Activated gamma-delta T cell treated with anti-CD3 and anti-CD28 coated beads, Interleukin-2, amount 50 U/mL, for 16 hours (primary cell): ENCODE results near the gene RHBDF2.

ENCODE experiments used
- DNase-seq: peaks from one replicate; pipeline ENCODE4 v3.0.0-alpha.2; 2020; ENCODE audit warnings: low read depth

Gene RHBDF2

DNA sequence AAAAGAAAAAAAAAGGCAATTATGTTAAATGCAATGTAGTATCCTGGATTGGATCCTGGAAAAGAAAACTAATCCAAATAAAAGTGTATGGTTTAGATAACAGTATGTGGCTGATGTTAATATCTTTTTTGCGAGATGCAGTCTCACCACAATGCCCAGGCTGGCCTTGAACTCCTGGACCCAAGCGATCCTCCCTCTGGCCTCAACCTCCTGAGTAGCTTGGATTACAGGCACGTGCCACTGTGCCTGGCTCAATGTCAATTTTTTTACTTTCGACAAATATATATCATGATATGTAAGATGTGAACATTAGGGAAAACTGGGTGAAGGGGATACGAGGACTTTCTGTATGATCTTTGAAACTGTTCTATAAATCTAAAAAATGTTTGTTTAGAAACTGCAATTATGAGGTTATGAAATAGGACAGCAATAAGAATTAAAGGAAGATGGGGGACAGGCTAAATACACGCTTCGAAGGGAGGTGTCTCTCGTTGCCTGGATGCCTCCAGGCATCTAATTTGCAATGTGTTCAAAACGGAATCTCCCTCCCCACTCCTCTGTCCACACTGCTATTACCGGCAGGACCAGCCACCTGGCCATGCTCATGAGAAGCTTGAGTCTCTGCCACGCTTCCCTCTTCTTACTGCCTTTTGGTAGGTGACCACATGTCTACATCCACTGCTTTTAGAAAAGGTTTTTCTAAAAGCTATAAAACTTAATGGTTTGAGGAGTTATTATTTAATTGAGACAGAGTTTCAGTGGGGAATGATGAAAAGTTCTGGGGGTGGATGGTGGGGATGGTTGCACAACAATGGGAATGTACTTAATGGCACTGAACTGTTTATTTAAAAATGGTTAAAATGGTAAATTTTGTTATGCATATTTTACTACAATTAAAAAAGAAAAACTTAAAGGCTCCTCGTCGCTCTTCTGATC, 63.5 kb downstream of the RHBDF2 start:
- no peak for DNase-seq

DNA sequence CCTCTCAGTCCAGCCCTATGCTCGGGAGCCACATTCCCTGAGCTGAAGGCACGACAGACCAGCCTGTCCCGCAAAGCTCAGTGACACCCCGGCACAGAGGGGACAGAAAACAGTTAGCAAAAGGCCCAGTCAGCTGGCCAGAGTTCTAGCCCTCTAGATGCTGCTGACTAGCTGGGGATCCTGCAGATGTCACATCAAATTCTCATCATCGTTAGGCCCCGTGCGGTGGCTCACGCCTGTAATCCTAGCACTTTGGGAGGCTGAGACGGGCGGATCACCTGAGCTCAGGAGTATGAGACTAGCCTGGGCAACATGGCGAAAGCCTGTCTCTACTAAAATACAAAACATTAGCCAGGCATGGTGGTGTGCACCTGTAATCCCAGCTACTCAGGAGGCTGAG, 65.5 kb downstream of the RHBDF2 start:
- no peak for DNase-seq

DNA sequence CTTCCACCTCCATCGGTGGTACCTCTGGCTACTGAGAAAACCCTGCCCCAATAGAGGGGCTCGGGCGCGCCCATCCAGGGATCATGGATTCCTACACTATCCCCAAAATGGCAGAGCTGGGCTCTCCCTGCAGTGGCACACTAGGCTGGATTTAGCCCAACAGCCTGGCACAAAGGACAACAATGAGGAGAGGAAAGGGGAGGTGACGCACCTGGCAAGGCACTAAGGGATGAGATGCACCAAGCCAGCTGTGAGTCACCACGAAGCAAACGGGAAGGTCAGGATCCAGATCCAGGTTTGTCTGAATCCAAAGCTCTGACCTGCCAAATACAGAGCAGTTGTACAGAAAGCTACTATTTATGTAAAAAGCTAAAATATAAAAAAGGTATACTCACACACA, 66.4 kb downstream of the RHBDF2 start:
- no peak for DNase-seq

DNA sequence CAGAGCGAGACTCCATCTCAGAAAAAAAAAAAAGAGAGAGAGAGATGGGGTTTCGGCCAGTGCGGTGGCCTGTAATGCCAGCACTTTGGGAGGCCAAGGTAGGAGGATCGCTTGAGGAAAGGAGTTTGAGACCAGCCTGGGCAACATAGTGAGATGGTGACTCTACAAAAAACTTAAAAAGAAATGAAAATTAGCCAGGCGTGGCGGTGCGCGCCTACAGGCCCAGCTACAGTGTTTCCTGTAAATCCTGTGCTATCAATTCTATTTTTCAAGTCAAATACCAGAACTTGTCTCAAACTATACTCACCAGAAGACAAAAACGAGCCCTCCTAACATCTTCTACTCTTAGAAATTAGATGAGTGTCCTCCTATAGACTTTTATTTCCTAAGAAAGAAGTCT, 67.5 kb downstream of the RHBDF2 start:
- DNase-seq, result no peak

DNA sequence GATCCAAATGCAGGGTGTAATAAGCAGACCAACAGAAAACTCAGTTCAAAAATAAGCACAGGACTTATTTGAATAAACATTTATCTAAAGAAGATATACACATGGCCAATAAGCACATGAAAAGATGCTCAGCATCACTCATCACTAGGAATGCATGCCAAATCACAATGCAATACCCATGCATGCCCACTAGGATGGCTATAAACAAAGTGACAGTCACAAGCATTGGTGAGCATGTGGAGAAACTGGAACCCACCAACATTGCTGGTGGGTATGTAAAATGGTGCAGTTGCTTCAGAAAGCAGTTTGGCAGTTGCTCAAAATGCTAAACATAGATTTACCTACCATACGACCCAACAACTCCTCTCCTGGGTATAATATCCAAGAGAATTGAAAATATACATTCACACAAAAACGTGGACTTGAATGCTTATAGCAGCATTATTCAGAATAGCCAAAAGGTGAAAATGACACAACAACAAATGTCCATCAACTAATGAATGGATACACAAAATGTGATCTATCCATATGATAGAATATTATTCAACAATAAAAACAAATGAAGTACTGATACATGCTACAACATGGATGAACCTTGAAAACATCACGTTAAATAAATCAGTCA, 68.4 kb downstream of the RHBDF2 start:
- DNase-seq, result no peak

DNA sequence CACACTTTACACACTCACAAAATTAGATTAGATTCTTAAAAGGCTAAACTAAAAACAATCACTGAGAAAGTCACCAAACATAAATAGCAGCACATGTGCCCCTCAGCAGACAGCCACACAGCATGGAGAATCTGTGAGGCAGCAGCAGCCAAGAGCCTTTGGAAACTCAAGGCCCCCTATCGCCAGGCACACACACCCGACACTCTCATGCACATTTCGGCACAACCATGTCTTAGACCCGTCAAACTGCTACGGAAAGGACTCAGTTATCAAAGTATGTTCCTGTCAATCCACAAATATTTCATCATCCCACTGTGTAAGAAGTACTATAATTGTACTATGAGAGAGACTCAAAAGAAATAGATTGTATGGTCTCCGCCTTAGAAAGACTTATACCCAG, 69.2 kb downstream of the RHBDF2 start:
- no peak for DNase-seq

DNA sequence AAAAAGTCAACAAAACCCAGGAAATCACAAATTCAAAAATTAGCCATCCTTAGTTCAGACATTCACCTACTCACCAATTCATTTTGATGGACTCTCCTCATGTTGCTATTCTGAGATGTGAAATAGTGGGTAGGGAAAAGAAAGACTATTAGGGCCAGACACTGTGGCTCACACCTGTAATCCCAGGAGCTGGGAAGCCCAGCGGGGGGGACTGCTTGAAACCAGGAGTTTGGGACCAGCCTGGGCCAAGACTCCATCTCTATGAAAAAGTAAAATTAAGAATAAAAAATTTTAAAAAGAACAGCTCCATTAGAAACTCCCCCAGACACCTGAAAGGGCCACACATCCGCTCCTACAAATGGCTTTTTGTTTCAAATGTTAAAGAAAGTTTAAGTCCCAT, 69.7 kb downstream of the RHBDF2 start:
- DNase-seq, result no peak

DNA sequence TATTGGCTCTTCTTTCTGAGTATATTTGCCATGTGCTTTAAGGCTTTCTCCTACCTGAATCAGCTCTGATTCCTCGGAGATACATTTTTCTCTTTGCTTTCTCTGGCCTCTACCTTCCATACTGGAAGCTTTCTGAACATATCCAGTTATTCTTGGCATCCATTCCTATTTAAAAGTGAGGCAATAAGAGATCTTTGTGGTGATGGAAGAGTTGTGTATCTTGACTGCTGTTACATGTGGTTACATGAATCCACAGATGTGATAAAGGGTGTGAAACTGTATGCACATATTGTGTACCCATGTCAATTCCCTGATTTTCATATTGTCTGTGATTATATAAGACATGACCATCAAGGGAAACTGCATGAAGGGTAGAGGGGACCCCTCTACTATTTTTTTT, 72.7 kb downstream of the RHBDF2 start:
- DNase-seq, result no peak

DNA sequence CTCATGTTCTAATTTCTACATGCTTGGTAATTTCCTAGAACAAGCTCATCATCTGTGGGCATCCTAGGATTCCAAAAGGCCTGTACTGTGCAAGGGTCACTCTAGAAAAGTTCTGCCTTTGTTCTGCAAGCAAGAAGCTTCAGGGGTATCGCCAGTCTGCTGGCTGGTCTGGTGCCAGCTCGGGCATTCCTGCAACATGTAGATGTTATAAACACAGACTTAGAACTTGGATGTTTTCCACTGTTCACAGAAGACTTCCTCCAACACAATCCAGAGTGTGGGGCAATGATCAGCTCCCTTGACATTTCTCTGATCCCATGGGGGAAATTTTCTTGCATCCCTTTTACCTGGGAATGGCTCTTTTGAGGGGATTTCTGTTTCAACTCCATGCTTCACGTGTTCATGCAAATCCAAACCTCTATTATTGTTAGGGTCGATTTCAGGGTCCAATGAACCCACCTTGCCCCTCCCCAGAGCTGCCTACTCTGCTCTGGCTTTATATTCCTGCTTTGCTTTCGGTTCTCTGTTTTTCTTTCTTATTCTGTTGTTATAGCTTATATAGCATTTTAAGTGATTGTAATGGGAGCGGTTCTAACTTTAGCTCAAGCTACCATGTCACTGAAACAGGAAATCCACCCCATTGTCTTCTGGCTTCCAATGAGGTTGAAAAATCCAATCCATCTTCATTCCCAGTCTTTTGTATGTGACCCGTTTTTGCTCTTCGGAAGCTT, 73.6 kb downstream of the RHBDF2 start:
- no peak for DNase-seq

DNA sequence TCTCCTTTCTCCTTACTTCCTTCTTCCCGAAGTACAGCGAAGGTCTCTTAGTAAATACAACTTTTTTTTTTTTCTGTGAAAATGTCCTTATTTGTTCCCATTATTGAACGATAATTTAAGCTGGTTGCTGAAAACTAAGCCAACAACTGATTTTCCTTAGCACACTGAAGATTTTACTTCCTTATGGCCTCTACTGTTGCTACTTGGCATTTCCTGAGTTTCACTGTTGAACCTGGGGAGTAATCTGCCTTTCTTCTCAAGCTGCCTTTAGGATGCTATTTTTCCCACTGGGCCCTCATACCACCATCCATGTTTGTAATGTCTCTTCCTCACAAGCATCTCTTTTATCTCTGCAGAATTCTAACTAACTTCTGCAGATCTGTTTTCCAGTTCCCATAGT, 74.4 kb downstream of the RHBDF2 start:
- no peak for DNase-seq

DNA sequence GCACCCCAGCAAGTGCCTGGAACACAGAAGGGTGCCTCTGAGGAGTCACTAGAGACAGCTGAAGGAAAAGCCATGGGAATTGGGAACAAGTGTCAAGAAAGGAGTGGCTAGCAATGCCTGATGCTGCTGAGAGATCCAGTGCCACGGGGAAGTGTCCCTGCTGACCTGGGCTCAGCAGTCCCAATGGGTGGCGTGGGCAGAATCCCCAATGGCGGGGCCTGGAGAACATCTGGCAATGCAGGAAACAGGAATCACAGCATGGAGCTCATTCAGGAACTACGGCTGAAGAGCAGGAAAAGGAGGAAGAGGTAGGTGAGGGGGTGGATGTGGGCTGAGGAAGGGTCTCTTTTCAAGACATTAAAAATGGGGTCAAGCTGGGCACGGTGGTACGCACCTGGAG, 78.4 kb downstream of the RHBDF2 start:
- no peak for DNase-seq

DNA sequence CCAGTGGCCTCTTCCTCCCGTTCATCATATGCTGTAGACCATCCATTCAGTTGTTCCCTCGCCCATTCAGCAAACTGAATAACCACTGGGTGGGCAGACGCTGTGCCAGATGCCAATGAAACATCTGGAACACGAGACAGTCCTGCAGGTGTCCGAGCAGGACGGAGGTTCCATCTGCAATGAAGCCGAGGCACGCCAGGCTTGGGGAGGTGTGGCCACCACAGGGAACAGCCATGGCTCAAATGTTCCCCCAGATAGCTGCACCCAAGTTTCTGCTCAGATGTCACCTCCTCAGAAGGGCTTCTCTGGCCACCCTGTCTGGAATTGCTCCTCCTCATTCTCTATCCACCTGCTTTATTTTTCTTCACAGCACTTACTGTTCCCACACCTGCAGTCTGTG, 78.8 kb downstream of the RHBDF2 start:
- no peak for DNase-seq

DNA sequence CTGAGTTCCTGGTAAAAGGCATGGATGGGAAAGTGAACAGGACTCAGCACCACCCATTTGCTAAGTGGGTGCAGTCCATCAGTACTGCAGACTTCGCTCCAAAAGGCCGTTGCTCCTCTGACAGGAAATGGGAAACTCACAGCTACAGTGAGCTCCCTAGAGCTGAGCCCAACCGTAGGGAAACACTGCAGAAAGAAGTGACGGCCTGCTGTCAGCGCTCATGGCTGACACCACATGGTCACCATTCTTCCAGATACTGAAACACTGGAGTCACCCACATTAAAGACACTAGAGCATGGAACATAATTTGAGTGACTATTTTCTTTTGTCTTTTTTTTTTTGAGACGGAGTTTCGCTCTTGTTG, 80.2 kb downstream of the RHBDF2 start:
- DNase-seq, result no peak
